ENCODE results near the gene ADRA1B.
"Not testable (repeated sequence)": the region's sequence is repeated elsewhere in the genome, so short reads cannot be mapped to it uniquely, and the experiment has no call there.

Gene ADRA1B

GRCh38 chr5:159955056-159955624 is 38.9 kb downstream of the ADRA1B start:
- Histone ChIP-seq H3K27ac (ENCODE audit: low read length) (no peak overlapping the region), H3K4me1 (ENCODE audit: control insufficient read depth in 1 of 2, insufficient read depth in 2 of 2, low read length in 2 of 2) (no peaks in the 10 kb centered on the region), H3K9me3 (ENCODE audit: control insufficient read depth in 1 of 2, low read length in 2 of 2) (no peaks in the 10 kb centered on the region), H3K4me3 (ENCODE audit: low read depth in 1 of 2, low read length in 2 of 2) (no peak overlapping the region), H3K36me3 (ENCODE audit: control insufficient read depth in 1 of 2, insufficient read depth in 2 of 2, low read length in 2 of 2) (no peaks in the 10 kb centered on the region), H3K27me3 (ENCODE audit: low read depth, low read length) (no peaks in the 10 kb centered on the region)

GRCh38 chr5:159956074-159956473 is 39.8 kb downstream of the ADRA1B start:
- H3K27ac ChIP-seq (ENCODE audit: low read length): no peak overlapping the region

DNA sequence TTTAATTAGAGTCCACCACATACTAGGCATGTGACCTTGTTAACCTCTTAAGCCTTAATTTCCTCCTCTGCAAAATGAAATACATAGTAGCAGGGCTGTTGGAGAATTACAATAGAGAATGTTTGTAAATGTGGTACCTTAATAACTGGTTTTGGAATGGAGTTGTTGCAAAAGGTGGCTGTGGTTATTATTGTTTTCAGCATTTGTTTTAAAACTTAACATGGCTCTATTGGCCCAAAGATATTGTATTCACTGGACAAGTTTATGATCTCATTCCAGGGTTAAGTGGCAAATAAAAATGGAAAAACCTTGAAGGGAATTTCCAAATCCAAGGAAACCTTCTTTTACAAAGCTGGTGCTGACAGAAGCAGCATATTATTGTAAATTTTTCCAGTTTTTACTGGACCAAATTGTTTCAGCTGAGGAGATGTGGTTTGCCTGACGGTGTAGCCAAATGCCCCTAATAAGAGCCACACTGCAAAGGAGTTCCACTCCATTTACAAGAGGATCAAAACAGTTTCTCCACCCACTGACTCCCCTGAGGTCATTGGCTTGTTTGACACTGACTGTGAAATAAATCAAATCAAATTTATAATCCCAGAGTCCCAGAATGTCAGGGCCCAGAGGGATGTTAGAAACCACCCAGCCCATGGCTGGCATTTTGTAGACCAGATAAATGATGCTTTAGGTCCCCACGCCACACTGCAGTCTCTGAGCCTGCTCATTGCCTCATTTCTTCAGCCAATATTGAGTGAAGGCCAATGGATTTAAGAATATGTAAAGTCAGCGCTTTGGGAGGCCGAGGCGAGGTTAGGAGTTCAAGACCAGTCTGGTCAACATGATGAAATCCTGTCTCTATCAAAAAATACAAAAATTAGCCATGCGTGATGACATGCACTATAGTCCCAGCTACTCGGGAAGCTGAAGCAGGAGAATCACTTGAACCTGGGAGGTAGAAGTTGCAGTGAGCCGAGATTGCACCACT is 45.2 kb downstream of the ADRA1B start:
- Histone ChIP-seq H3K4me3 (ENCODE audit: low read depth in 1 of 2, low read length in 2 of 2) (no peak overlapping the region), H3K27me3 (ENCODE audit: low read depth, low read length) (no peaks in the 10 kb centered on the region), H3K36me3 (ENCODE audit: control insufficient read depth in 1 of 2, insufficient read depth in 2 of 2, low read length in 2 of 2) (no peaks in the 10 kb centered on the region), H3K9me3 (ENCODE audit: control insufficient read depth in 1 of 2, low read length in 2 of 2) (no peaks in the 10 kb centered on the region), H3K4me1 (ENCODE audit: control insufficient read depth in 1 of 2, insufficient read depth in 2 of 2, low read length in 2 of 2) (no peaks in the 10 kb centered on the region), H3K27ac (ENCODE audit: low read length) (no peak overlapping the region)

More at GRCh38 chr5:159956074-159956473, 39.8 kb downstream of the ADRA1B start:
- no peaks in the 10 kb centered on the region for H3K9me3 ChIP-seq (ENCODE audit: control insufficient read depth in 1 of 2, low read length in 2 of 2)
- no peaks in the 10 kb centered on the region for H3K27me3 ChIP-seq (ENCODE audit: low read depth, low read length)
- no peak overlapping the region for H3K4me3 ChIP-seq (ENCODE audit: low read depth in 1 of 2, low read length in 2 of 2)
- H3K4me1 ChIP-seq (ENCODE audit: control insufficient read depth in 1 of 2, insufficient read depth in 2 of 2, low read length in 2 of 2): no peaks in the 10 kb centered on the region
- no peaks in the 10 kb centered on the region for H3K36me3 ChIP-seq (ENCODE audit: control insufficient read depth in 1 of 2, insufficient read depth in 2 of 2, low read length in 2 of 2)

DNA sequence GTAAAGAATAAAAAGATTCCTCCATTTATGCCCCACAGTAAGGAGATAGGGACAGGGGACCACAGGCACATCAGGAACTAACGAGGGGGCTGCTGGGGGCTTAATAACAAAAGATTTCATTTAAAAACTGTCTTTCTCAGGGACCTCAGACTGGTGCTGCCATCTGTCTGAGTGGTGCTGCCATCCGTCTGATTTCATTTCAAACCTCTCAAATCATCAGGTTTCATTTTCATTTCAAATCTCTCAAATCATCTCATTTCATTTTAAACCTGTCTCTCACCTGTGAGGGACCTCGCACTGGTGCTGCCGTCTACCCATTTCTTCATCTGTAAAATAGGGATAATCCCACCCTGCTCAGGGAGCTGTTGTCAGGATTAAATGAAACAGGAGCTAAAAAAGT is 45.9 kb downstream of the ADRA1B start:
- Histone ChIP-seq H3K9me3 (ENCODE audit: control insufficient read depth in 1 of 2, low read length in 2 of 2) (no peaks in the 10 kb centered on the region), H3K36me3 (ENCODE audit: control insufficient read depth in 1 of 2, insufficient read depth in 2 of 2, low read length in 2 of 2) (no peaks in the 10 kb centered on the region), H3K4me3 (ENCODE audit: low read depth in 1 of 2, low read length in 2 of 2) (no peak overlapping the region), H3K4me1 (ENCODE audit: control insufficient read depth in 1 of 2, insufficient read depth in 2 of 2, low read length in 2 of 2) (no peaks in the 10 kb centered on the region), H3K27ac (ENCODE audit: low read length) (no peak overlapping the region), H3K27me3 (ENCODE audit: low read depth, low read length) (no peaks in the 10 kb centered on the region)

- Histone ChIP-seq H3K27me3 (ENCODE audit: low read depth, low read length) (no peaks in the 10 kb centered on the region), H3K27ac (ENCODE audit: low read length) (no peak overlapping the region), H3K4me3 (ENCODE audit: low read depth in 1 of 2, low read length in 2 of 2) (no peak overlapping the region), H3K9me3 (ENCODE audit: control insufficient read depth in 1 of 2, low read length in 2 of 2) (no peaks in the 10 kb centered on the region), H3K36me3 (ENCODE audit: control insufficient read depth in 1 of 2, insufficient read depth in 2 of 2, low read length in 2 of 2) (no peaks in the 10 kb centered on the region), H3K4me1 (ENCODE audit: control insufficient read depth in 1 of 2, insufficient read depth in 2 of 2, low read length in 2 of 2) (no peaks in the 10 kb centered on the region)
These were observed 47.7 kb downstream of the ADRA1B start for GRCh38 chr5:159963935-159964334.

GRCh38 chr5:159965031-159965837 is 49.0 kb downstream of the ADRA1B start:
- Histone ChIP-seq H3K27me3 (ENCODE audit: low read depth, low read length) (peaks cover 1% of the 10 kb centered on the region), H3K27ac (ENCODE audit: low read length) (no peak overlapping the region), H3K4me1 (ENCODE audit: control insufficient read depth in 1 of 2, insufficient read depth in 2 of 2, low read length in 2 of 2) (no peaks in the 10 kb centered on the region), H3K36me3 (ENCODE audit: control insufficient read depth in 1 of 2, insufficient read depth in 2 of 2, low read length in 2 of 2) (no peaks in the 10 kb centered on the region), H3K4me3 (ENCODE audit: low read depth in 1 of 2, low read length in 2 of 2) (no peak overlapping the region), H3K9me3 (ENCODE audit: control insufficient read depth in 1 of 2, low read length in 2 of 2) (no peaks in the 10 kb centered on the region)

GRCh38 chr5:159965838-159966128 is 49.5 kb downstream of the ADRA1B start:
- H3K4me3 ChIP-seq (ENCODE audit: low read depth in 1 of 2, low read length in 2 of 2); H3K9me3 ChIP-seq (ENCODE audit: control insufficient read depth in 1 of 2, low read length in 2 of 2); H3K27ac ChIP-seq (ENCODE audit: low read length); H3K4me1 ChIP-seq (ENCODE audit: control insufficient read depth in 1 of 2, insufficient read depth in 2 of 2, low read length in 2 of 2); H3K36me3 ChIP-seq (ENCODE audit: control insufficient read depth in 1 of 2, insufficient read depth in 2 of 2, low read length in 2 of 2); H3K27me3 ChIP-seq (ENCODE audit: low read depth, low read length): not testable (repeated sequence)

DNA sequence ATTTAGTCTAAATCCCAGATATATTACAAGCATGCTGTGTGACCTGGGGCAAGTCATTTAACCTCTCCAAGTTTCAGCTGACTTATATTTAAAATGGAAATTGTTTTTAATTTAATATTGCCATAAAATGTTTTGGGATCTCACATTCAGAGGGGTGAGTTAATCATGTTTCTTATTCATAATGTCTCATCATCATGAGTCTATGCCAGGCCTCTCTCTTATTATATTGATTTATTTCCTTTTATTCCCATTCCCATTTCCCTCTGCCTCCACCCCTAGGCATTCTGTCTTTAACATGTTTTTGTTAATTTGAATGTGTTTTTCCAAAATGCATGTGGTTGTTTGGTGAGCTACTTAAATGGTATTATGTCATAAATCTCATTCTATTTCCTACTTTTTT is 53.7 kb downstream of the ADRA1B start:
- Histone ChIP-seq H3K4me1 (ENCODE audit: control insufficient read depth in 1 of 2, insufficient read depth in 2 of 2, low read length in 2 of 2) (no peaks in the 10 kb centered on the region), H3K9me3 (ENCODE audit: control insufficient read depth in 1 of 2, low read length in 2 of 2) (no peaks in the 10 kb centered on the region), H3K27me3 (ENCODE audit: low read depth, low read length) (peaks cover 20% of the 10 kb centered on the region), H3K4me3 (ENCODE audit: low read depth in 1 of 2, low read length in 2 of 2) (no peak overlapping the region), H3K27ac (ENCODE audit: low read length) (no peak overlapping the region), H3K36me3 (ENCODE audit: control insufficient read depth in 1 of 2, insufficient read depth in 2 of 2, low read length in 2 of 2) (no peaks in the 10 kb centered on the region)

DNA sequence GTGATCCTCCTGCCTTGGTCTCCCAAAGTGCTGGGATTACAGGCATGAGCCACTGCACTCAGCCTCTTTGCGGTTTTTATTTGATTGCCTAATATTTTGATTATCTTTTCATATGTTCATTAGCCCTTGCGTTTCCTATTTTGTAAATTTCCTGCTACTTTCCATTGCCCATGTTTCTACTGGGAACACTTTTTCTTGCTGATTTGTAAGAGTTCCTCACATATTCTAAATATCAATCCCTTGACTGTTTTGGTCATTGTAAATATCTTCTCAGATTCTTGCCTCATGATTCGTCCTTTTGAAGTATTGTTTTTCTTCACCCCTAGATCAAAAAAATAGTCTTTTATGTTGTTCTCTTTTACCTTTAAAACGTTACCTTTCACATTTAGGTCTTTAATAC is 54.8 kb downstream of the ADRA1B start:
- no peak overlapping the region for H3K27ac ChIP-seq (ENCODE audit: low read length)
- H3K4me3 ChIP-seq (ENCODE audit: low read depth in 1 of 2, low read length in 2 of 2): no peak overlapping the region
- no peaks in the 10 kb centered on the region for H3K9me3 ChIP-seq (ENCODE audit: control insufficient read depth in 1 of 2, low read length in 2 of 2)
- H3K27me3 ChIP-seq (ENCODE audit: low read depth, low read length): peaks cover 20% of the 10 kb centered on the region
- no peaks in the 10 kb centered on the region for H3K36me3 ChIP-seq (ENCODE audit: control insufficient read depth in 1 of 2, insufficient read depth in 2 of 2, low read length in 2 of 2)
- H3K4me1 ChIP-seq (ENCODE audit: control insufficient read depth in 1 of 2, insufficient read depth in 2 of 2, low read length in 2 of 2): no peaks in the 10 kb centered on the region

- Histone ChIP-seq H3K27ac (ENCODE audit: low read length) (no peak overlapping the region), H3K4me3 (ENCODE audit: low read depth in 1 of 2, low read length in 2 of 2) (no peak overlapping the region), H3K9me3 (ENCODE audit: control insufficient read depth in 1 of 2, low read length in 2 of 2) (no peaks in the 10 kb centered on the region), H3K36me3 (ENCODE audit: control insufficient read depth in 1 of 2, insufficient read depth in 2 of 2, low read length in 2 of 2) (no peaks in the 10 kb centered on the region), H3K4me1 (ENCODE audit: control insufficient read depth in 1 of 2, insufficient read depth in 2 of 2, low read length in 2 of 2) (no peaks in the 10 kb centered on the region), H3K27me3 (ENCODE audit: low read depth, low read length) (peaks cover 20% of the 10 kb centered on the region)
These were observed 55.2 kb downstream of the ADRA1B start for GRCh38 chr5:159971514-159971913.

DNA sequence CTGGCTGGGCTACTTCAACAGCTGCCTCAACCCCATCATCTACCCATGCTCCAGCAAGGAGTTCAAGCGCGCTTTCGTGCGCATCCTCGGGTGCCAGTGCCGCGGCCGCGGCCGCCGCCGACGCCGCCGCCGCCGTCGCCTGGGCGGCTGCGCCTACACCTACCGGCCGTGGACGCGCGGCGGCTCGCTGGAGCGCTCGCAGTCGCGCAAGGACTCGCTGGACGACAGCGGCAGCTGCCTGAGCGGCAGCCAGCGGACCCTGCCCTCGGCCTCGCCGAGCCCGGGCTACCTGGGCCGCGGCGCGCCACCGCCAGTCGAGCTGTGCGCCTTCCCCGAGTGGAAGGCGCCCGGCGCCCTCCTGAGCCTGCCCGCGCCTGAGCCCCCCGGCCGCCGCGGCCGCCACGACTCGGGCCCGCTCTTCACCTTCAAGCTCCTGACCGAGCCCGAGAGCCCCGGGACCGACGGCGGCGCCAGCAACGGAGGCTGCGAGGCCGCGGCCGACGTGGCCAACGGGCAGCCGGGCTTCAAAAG is 55.7 kb downstream of the ADRA1B start:
- H3K27ac ChIP-seq (ENCODE audit: low read length): no peak overlapping the region
- no peaks in the 10 kb centered on the region for H3K9me3 ChIP-seq (ENCODE audit: control insufficient read depth in 1 of 2, low read length in 2 of 2)
- peaks cover 20% of the 10 kb centered on the region for H3K27me3 ChIP-seq (ENCODE audit: low read depth, low read length)
- no peak overlapping the region for H3K4me3 ChIP-seq (ENCODE audit: low read depth in 1 of 2, low read length in 2 of 2)
- no peaks in the 10 kb centered on the region for H3K36me3 ChIP-seq (ENCODE audit: control insufficient read depth in 1 of 2, insufficient read depth in 2 of 2, low read length in 2 of 2)
- H3K4me1 ChIP-seq (ENCODE audit: control insufficient read depth in 1 of 2, insufficient read depth in 2 of 2, low read length in 2 of 2): no peaks in the 10 kb centered on the region

Data from muscle layer of duodenum (tissue), 2 donors.